ENCODE data around the gene GRAMD1B. TPM values are rescaled to one million over a fixed set of nuclear protein-coding genes. Genes with fewer than 3 reads are reported as not detected.

GRAMD1B gene
- total RNA-seq, 4 donors from 2014 or later = 2.2 to 4.0 (median 3.5) TPM

- no peak for TF ChIP-seq EP300 (IDR thresholded peaks at IDR 0.05)
- TF ChIP-seq POLR2AphosphoS5 (IDR thresholded peaks at IDR 0.05) = no peak
- TF ChIP-seq, protein P1, sequence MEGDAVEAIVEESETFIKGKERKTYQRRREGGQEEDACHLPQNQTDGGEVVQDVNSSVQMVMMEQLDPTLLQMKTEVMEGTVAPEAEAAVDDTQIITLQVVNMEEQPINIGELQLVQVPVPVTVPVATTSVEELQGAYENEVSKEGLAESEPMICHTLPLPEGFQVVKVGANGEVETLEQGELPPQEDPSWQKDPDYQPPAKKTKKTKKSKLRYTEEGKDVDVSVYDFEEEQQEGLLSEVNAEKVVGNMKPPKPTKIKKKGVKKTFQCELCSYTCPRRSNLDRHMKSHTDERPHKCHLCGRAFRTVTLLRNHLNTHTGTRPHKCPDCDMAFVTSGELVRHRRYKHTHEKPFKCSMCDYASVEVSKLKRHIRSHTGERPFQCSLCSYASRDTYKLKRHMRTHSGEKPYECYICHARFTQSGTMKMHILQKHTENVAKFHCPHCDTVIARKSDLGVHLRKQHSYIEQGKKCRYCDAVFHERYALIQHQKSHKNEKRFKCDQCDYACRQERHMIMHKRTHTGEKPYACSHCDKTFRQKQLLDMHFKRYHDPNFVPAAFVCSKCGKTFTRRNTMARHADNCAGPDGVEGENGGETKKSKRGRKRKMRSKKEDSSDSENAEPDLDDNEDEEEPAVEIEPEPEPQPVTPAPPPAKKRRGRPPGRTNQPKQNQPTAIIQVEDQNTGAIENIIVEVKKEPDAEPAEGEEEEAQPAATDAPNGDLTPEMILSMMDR (IDR thresholded peaks at IDR 0.05) = no peak
- TF ChIP-seq POLR2A (IDR thresholded peaks at IDR 0.05; ENCODE audit: low read depth) = no peak
- no peak for DNase-seq (ENCODE audit: extremely low spot score)
- Histone ChIP-seq H3K27ac (replicated peaks in 1 of 4) (no peak overlapping the region), H3K4me1 (peaks cover 3 to 11% (median 9%) of the 10 kb centered on the region in 4 donors), H3K36me3 (no peaks in the 10 kb centered on the region), H3K27me3 (peaks cover 0 to 25% (median 2%) of the 10 kb centered on the region in 4 donors), H3K9me3 (no peaks in the 10 kb centered on the region), H3K4me3 (no peak overlapping the region)
- WGBS = 87% methylated on average over 4 of the region's 4 CpGs
- intact Hi-C loops (cut with DNase I) = no loop called here
These were observed 4.7 kb upstream of the GRAMD1B start for GRCh38 chr11:123425367-123425766.

GRCh38 chr11:123426789-123427188 lies 3.3 kb upstream of the GRAMD1B start:
- H3K9me3 ChIP-seq = no peaks in the 10 kb centered on the region
- H3K27me3 ChIP-seq = peaks cover 0 to 39% (median 3%) of the 10 kb centered on the region in 4 donors
- peaks cover 15 to 23% (median 18%) of the 10 kb centered on the region in 4 donors for H3K4me1 ChIP-seq
- WGBS = 98% methylated on average over 5 of the region's 5 CpGs
- no peak overlapping the region for H3K27ac ChIP-seq (replicated peaks in 1 of 4)
- no peak overlapping the region for H3K4me3 ChIP-seq
- DNase-seq (ENCODE audit: extremely low spot score) = no peak
- TF ChIP-seq, protein P1 (IDR thresholded peaks at IDR 0.05) = no peak
- no peak for TF ChIP-seq POLR2AphosphoS5 (IDR thresholded peaks at IDR 0.05)
- TF ChIP-seq EP300 (IDR thresholded peaks at IDR 0.05) = no peak
- TF ChIP-seq POLR2A (IDR thresholded peaks at IDR 0.05; ENCODE audit: low read depth) = no peak
- intact Hi-C loops (cut with DNase I) = no loop called here
- H3K36me3 ChIP-seq = no peaks in the 10 kb centered on the region

DNA sequence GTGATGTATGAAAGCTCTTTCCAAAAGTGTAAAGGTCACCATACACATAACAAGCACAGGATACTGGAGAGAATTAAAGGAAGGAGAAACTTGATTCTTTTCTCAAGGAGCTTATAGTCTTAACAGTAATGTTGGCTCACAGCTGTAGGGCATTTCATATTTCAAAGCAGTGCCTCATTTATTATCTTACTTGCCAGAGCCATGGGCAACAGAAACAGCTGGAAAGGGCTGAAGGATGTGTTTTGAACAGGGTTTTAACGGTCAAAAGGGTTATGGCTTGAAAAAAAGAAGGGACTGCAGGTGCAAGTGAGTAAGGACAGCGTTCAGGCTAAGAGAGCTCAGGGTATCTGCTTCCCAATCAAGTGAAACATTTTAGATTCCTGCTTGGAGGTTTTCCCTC lies 2.7 kb upstream of the GRAMD1B start:
- Histone ChIP-seq H3K9me3 (no peaks in the 10 kb centered on the region), H3K27me3 (peaks cover 0 to 45% (median 4%) of the 10 kb centered on the region in 4 donors)

GRCh38 chr11:123428116-123428715 lies 1.9 kb upstream of the GRAMD1B start:
- Histone ChIP-seq H3K36me3 (no peaks in the 10 kb centered on the region), H3K9me3 (no peaks in the 10 kb centered on the region), H3K4me1 (peaks cover 15 to 23% (median 18%) of the 10 kb centered on the region in 4 donors), H3K4me3 (no peak overlapping the region), H3K27me3 (peaks cover 0 to 51% (median 4%) of the 10 kb centered on the region in 4 donors), H3K27ac (replicated peaks in 1 of 4) (no peak overlapping the region)
- intact Hi-C loops (cut with DNase I) = no loop called here
- TF ChIP-seq, protein P1 (IDR thresholded peaks at IDR 0.05) = no peak
- TF ChIP-seq POLR2AphosphoS5 (IDR thresholded peaks at IDR 0.05) = no peak
- 74% methylated on average over 6 of the region's 6 CpGs for WGBS
- no peak for DNase-seq (ENCODE audit: extremely low spot score)

More for the DNA sequence above, 2.7 kb upstream of the GRAMD1B start:
- Histone ChIP-seq H3K4me3 (no peak overlapping the region), H3K27ac (replicated peaks in 1 of 4) (no peak overlapping the region), H3K4me1 (peaks cover 15 to 23% (median 18%) of the 10 kb centered on the region in 4 donors), H3K36me3 (no peaks in the 10 kb centered on the region)
- intact Hi-C loops (cut with DNase I) = no loop called here
- DNase-seq (ENCODE audit: extremely low spot score) = no peak
- TF ChIP-seq EP300 (IDR thresholded peaks at IDR 0.05) = no peak
- TF ChIP-seq POLR2A (IDR thresholded peaks at IDR 0.05; ENCODE audit: low read depth) = no peak
- TF ChIP-seq POLR2AphosphoS5 (IDR thresholded peaks at IDR 0.05) = no peak
- TF ChIP-seq, protein P1 (IDR thresholded peaks at IDR 0.05) = no peak
- 91% methylated on average over 2 of the region's 2 CpGs for WGBS

- 84% methylated on average over 5 of the region's 5 CpGs for WGBS
- Histone ChIP-seq H3K9me3 (no peaks in the 10 kb centered on the region), H3K4me3 (no peak overlapping the region), H3K4me1 (peaks cover 15 to 23% (median 18%) of the 10 kb centered on the region in 4 donors), H3K27me3 (peaks cover 0 to 51% (median 4%) of the 10 kb centered on the region in 4 donors), H3K36me3 (no peaks in the 10 kb centered on the region), H3K27ac (replicated peaks in 1 of 4) (no peak overlapping the region)
- DNase-seq (ENCODE audit: extremely low spot score) = no peak
- intact Hi-C loops (cut with DNase I) = no loop called here
- TF ChIP-seq EP300 (IDR thresholded peaks at IDR 0.05) = no peak
- TF ChIP-seq, protein P1 (IDR thresholded peaks at IDR 0.05) = no peak
- TF ChIP-seq POLR2AphosphoS5 (IDR thresholded peaks at IDR 0.05) = no peak
- no peak for TF ChIP-seq POLR2A (IDR thresholded peaks at IDR 0.05; ENCODE audit: low read depth)
These were observed 733 bp upstream of the GRAMD1B start for GRCh38 chr11:123429336-123429735.
